HG02870 (cell line): ENCODE results near the gene SMIM26.

Experiments
- ATAC-seq: cut with Tn5 transposase; IDR thresholded peaks from one replicate; pipeline ENCODE4 v1.9.1; 2021; ENCODE audit warnings: mild to moderate bottlenecking, moderate library complexity; ENCODE audit not compliant: unreplicated experiment

The SMIM26 gene

DNA sequence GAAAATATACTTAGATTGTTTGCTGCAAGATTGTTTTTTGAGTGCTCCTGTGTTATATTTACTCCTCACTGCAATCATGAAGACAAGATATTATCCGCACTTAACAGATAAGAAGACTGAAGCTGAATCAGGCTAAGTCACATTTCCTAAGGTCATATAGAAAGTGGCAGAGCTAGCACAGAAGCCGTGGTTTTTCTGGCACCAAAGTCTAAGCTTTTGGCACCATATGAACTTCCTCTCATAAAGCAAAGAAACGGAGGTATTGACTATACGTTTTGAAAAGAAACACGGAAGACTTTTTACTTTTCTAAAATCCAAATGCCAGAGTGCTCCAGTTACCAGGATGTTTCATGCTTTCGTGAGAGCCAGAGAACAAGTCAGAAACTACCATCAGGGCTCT is 11.3 kb downstream of the SMIM26 start:
- no peak for ATAC-seq

DNA sequence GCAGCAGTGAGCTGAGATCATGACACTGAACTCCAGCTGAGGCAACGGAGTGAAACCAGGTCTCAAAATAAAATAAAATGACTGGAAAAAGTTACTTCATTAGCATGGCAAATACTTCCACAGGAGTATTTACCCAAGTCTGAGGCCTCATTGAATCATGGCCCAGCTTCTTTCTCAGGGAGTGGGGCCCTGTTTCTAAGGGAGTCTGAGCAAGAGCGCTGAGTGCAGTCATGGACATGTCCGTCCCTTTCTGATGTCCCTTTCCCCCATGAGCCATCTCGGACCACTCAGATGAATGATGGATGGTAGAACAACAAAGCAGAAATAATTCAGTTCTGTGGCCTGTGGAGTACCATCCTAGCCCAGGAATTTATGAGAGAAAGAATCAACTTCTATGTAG is 12.8 kb downstream of the SMIM26 start:
- no peak for ATAC-seq

DNA sequence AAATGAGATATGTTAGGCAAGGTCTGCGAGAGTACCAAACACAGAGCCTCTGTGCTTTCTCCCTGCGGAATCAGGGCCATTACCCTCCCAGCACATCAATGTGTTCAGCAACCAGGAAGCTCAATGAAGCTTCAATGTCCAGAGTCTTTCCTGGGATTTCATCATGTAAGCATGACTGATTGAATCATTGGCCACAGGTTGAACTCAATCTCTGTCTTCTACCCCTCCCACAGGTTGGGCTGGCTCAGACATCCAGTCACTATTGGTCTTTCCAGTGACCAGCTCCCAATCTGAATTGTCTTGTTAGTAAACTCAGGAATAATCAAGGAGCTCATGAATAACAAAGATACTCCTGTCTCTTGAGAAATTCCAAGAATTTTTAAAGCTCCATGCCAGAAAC is 17.9 kb downstream of the SMIM26 start:
- no peak for ATAC-seq

DNA sequence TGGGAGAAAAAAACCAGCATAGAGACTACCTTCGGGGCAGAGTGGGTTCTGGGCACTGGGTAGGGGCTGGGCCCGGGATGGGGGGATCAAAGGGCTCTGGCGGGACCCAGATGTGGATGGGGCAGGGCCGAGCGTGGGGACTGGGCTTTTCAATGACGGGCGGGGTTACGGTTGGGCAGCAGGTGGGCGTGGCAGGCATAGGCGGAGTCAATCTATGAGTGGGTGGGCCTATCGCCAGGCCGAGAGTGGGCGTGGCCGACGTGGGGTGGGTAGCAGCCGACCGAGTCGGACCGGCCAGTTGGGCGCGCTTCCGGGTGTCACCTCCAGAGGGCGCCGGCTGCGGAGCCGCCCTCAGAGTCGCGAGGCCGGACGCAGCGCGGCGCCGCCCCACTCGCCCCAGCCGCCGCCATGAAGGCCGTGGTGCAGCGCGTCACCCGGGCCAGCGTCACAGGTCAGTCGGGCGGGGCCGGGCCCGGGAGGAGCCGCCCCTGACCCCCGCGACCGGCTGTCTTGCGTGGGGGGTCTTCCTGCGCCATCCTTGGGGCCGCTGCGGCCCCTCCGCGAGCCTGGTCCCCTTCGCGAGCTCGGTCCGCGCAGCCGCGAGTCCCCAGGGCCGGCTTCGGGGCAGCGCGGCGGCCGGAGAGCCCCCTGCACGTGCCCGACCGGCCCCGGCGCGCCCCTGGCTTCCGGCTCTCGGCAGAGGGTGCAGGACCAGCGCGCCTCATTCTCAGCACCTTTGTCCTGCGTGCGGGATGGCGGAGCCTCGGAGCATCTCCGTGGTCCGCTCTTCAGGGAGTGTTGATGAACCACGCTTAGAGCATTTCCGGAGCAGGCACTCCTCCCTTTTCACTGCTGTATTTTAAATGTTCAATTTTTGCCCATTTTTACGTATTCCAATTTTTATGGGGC is 20.7 kb downstream of the SMIM26 start, which contains the start of gene DTD1:
Gene DTD1 (plus strand): TSS at position 390 of the 909 bp plus-strand sequence. CDS start 19 bp downstream, at position 409.
- ATAC-seq = peak; percentile 89

DNA sequence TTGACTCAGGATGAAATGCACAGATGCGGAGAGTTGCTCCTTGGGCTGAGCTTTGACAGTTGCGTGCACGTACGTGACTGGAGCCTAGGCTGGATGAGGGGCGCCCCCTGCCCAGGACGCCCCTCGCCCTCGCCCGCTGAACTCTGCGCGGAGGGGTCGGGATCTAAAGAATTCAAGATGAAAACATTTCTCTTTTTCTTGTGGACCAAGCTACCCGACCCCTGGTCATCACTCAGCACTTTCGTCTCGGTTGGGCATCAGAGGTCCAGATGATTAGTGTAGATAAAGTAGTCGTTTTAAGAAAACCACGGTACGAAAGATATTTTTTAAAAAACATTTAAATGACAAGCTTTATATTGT is 21.3 kb downstream of the SMIM26 start:
- peak; percentile 10 for ATAC-seq

DNA sequence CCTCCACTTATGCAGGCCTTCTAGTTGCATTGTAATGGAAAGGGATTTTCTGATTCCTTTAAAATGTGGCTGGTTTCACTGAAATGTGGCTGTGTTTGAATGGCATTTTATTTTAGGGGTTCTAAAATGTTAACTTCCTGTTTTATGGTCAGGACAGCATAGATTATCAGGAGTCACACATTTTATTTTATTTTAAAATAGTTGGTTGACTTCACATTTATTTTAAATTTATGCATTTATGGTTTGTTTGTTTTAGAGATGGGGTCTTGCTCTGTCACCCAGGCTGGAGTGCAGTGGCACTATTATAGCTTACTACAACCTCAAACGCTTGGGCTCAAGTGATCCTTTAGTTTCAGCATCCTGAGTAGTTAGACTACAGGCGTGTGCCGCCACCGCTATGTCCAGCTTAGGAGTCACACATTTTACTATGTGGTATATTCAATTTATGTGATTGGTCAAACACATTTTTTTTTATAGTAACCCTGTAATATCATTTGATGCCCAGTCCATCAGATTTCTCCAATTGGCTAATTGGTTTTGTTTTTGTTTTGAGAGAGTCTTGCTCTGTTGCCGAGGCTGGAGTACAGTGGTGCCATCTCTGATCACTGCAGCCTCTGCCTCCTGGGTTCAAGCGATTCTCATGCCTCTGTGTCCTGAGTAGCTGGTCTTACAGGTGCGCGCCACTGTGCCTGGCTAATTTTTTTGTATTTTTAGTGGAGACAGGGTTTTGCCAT is 22.9 kb downstream of the SMIM26 start:
- no peak for ATAC-seq

DNA sequence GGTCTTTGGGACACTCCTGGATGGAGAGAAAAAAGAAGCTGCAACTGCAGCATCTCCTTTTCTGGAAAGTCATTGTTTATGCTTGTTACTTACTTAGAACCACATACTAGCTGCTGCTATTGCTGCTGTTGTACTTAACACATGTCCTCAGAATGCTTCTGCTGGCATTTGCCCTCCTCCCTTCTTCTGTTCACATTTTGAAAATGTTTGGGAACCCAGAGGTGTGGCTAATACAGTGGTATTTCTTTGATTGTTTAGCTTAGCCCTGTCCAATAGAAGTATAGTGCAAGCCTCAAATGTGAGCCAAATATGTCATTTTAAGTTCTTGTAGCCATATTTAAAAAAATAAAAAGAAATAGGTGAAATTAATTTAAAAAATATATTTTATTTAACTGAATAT is 29.0 kb downstream of the SMIM26 start:
- ATAC-seq = no peak

DNA sequence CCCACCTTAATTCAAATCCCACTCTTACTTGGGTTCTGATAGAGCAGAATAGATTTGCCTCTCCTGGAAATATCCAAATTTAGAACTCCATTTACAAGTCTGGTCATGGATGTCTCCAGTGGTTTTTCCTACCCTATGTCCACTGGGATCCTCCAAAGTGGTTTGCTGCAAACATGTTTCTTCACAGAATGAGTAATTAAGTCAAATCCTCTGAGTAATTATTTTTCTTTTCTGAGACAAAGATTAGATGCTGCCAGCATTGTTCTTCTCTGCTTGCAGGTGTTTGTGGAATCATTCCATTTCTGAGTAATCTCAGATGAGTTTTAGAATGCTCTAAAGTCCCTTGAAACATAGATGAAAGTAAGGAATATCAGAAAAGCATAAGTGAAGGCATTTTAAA is 42.5 kb downstream of the SMIM26 start:
- no peak for ATAC-seq

DNA sequence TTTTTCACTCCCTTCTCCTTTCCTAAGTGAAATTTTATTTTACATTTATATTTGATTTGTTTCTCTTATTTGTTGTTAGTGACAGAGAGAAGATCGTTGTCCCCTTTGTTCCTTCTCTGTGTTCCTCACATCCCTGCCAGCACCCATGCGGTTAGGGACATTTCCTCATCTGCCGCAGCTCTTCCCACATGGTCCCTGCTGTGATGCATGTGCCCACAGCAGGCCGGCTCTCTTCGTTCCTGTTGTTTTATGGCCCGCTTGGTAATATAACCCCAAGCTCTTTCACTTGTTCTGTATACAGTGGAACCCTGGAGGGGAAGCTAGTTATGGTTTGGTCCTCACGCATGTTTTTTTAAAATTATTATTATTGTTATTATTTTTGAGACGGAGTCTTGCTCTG is 44.3 kb downstream of the SMIM26 start:
- no peak for ATAC-seq

DNA sequence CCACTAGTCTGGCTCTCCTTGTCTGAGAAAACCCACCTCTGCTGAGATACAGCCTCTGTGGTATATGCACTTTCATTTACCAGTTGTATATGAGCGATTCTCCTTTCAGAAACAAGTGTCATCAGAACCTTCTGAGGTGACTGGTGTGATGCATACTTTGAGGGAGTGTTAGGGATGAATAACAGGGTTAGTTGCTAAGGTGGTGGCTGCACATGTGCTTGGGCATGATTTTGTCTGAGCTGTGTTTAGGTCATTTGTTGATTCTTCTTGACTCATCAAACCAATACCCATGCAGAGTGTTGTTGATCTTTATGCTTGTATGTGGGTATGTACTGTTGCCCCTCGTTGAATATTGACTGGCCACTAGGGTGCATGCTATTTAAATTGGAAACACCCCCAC is 46.3 kb downstream of the SMIM26 start:
- no peak for ATAC-seq

DNA sequence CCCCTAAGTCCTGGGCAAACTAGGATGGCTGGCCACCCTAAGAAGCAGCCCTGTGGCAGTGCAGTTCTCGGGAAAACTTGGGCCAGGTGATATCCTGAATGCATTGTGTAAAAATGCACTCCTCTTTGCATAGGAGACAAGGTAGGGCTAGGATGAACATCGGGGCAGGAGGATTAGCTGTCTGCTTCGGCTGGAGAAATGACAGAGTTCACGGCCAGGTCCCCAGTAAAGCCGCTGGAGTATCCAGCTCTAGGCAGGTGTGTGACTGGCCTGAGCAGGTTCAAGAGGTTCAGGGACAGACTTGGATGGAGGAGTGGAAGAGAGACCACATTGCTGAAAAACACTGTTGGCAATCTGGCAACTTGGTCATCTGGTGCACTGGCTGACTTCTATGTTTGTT is 47.0 kb downstream of the SMIM26 start:
- no peak for ATAC-seq

DNA sequence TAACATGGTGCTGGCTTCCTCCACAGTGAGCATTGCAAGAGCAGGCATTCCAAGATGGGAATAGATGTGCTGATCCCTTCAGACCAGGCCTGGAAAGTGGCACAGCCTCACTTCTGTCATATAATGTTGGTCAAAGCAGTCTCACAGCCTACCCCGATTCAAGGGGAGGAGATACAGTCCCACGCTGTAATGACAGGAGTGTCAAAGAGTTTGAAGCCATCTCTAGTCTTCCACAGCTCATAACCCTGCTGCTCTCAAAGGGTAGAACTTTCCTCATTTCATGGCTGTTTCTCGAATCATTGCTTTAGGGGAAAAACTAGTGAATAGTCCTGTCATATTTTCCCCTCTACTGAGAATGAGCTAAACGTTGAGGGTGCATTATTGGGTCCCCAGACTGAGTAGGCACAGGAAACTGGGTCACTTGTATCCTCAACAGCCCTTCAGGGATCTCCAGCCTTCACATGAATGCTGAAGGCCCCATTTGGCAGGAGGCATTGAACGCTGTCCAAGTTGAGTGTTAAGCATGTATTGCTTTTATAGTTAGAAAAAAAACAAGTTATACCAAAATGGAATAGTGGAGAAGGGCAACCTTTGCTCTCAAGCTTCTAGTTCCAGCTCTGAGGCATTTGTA is 47.9 kb downstream of the SMIM26 start:
- ATAC-seq = no peak
